ENCODE data around the gene SULT1A2. TPM values are rescaled to one million over a fixed set of nuclear protein-coding genes. Genes with fewer than 3 reads are reported as not detected.

The SULT1A2 gene
- total and polyA plus RNA-seq, 2 of the 4 experiments (the other 2 are of a cell fraction), result 0.09 TPM; not detected in 1

DNA sequence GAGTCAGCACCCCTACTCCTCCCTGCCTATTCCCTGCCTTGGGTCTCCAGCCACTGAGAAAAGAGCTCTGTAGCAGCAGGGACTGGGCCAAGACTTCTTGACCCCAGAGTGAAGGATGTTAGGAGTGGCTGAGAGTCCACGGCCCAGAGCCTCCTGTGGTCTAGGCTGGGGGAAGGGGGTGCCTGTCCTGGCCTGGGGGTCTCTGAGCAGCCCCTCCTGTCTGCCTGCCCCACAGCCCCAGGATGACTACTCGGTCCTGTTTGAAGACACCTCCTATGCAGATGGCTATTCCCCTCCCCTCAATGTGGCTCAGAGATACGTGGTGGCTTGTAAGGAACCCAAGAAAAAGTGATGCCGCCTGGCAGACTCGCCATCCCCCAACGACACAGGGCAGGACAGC lies 5.5 kb downstream of the SULT1A2 start:
- ATAC-seq (ENCODE audit: low read depth) (no peak), DNase-seq (no peak)
- H3K4ac ChIP-seq (ENCODE audit: low read depth, low read length), result no peak overlapping the region
- H2BK15ac ChIP-seq (ENCODE audit: low read depth, low read length), result no peak overlapping the region
- no peak overlapping the region for H2AFZ ChIP-seq (replicated peaks; ENCODE audit: low read length, poor library complexity)
- dilution Hi-C loops (cut with HindIII; ENCODE audit: low sequenced_read_pairs, unreplicated experiment) (no loop called here), intact Hi-C loops (cut with micrococcal nuclease) (no loop called here), in situ Hi-C loops (cut with MboI; ENCODE audit: low sequenced_read_pairs) (no loop called here)
- H3K56ac ChIP-seq (ENCODE audit: extremely low read depth, insufficient read depth, low read length), result no peak overlapping the region
- H3K9me3 ChIP-seq (ENCODE audit: control insufficient read depth, insufficient read depth, low read length), result no peaks in the 10 kb centered on the region
- H4K20me1 ChIP-seq (ENCODE audit: insufficient read depth, low read length), result no peaks in the 10 kb centered on the region
- no peak overlapping the region for H3K4me2 ChIP-seq (ENCODE audit: low read depth, low read length)
- H3K4me1 ChIP-seq (ENCODE audit: control insufficient read depth, insufficient read depth, low read length), result no peaks in the 10 kb centered on the region
- H3K4me3 ChIP-seq (ENCODE audit: insufficient read depth, low read depth, low read length), result no peak overlapping the region
- ChIA-PET POLR2A (ENCODE audit: unreplicated experiment) (no interaction called here), CTCF (no interaction called here)
- no peaks in the 10 kb centered on the region for H3K27me3 ChIP-seq (ENCODE audit: control insufficient read depth, insufficient read depth, low read length)
- H2BK5ac ChIP-seq (ENCODE audit: low read depth, low read length, poor library complexity, severe bottlenecking), result no peak overlapping the region
- no peak overlapping the region for H3K27ac ChIP-seq (ENCODE audit: insufficient read depth, low read length)
- H3K79me1 ChIP-seq (ENCODE audit: low read depth in 1 of 2, low read length in 2 of 2), result no peaks in the 10 kb centered on the region
- TF ChIP-seq, protein P1, sequence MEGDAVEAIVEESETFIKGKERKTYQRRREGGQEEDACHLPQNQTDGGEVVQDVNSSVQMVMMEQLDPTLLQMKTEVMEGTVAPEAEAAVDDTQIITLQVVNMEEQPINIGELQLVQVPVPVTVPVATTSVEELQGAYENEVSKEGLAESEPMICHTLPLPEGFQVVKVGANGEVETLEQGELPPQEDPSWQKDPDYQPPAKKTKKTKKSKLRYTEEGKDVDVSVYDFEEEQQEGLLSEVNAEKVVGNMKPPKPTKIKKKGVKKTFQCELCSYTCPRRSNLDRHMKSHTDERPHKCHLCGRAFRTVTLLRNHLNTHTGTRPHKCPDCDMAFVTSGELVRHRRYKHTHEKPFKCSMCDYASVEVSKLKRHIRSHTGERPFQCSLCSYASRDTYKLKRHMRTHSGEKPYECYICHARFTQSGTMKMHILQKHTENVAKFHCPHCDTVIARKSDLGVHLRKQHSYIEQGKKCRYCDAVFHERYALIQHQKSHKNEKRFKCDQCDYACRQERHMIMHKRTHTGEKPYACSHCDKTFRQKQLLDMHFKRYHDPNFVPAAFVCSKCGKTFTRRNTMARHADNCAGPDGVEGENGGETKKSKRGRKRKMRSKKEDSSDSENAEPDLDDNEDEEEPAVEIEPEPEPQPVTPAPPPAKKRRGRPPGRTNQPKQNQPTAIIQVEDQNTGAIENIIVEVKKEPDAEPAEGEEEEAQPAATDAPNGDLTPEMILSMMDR (conservative IDR thresholded peaks at IDR 0.05; ENCODE audit: low read depth, low read length), result no peak
- TF ChIP-seq SMC3 (IDR thresholded peaks at IDR 0.05; ENCODE audit: low read depth, low read length) (no peak), MXI1 (IDR thresholded peaks at IDR 0.05; ENCODE audit: borderline replicate concordance, low read depth, low read length) (no peak), RAD21 (IDR thresholded peaks at IDR 0.05; ENCODE audit: low read length) (no peak), CHD1 (IDR thresholded peaks at IDR 0.05; ENCODE audit: low read depth, low read length) (no peak), RCOR1 (IDR thresholded peaks at IDR 0.05; ENCODE audit: insufficient replicate concordance, low read length) (no peak), POLR2A (IDR thresholded peaks at IDR 0.05; ENCODE audit: low read depth, low read length) (no peak), RFX5 (IDR thresholded peaks at IDR 0.05; ENCODE audit: low read depth, low read length) (no peak), FOS (IDR thresholded peaks at IDR 0.05; ENCODE audit: low read depth, low read length) (no peak), BHLHE40 (IDR thresholded peaks at IDR 0.05; ENCODE audit: low read depth, low read length) (no peak), CEBPB (IDR thresholded peaks at IDR 0.05; ENCODE audit: low read depth, low read length) (no peak), NFE2L2 (IDR thresholded peaks at IDR 0.05; ENCODE audit: low read depth, low read length) (no peak), MAFK (IDR thresholded peaks at IDR 0.05; ENCODE audit: low read depth, low read length) (no peak), MAZ (IDR thresholded peaks at IDR 0.05; ENCODE audit: borderline replicate concordance, low read depth, low read length) (no peak)
- TF ChIP-seq, protein P2, sequence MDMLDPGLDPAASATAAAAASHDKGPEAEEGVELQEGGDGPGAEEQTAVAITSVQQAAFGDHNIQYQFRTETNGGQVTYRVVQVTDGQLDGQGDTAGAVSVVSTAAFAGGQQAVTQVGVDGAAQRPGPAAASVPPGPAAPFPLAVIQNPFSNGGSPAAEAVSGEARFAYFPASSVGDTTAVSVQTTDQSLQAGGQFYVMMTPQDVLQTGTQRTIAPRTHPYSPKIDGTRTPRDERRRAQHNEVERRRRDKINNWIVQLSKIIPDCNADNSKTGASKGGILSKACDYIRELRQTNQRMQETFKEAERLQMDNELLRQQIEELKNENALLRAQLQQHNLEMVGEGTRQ (IDR thresholded peaks at IDR 0.05; ENCODE audit: low read depth, low read length), result no peak
- TF ChIP-seq, protein P3, sequence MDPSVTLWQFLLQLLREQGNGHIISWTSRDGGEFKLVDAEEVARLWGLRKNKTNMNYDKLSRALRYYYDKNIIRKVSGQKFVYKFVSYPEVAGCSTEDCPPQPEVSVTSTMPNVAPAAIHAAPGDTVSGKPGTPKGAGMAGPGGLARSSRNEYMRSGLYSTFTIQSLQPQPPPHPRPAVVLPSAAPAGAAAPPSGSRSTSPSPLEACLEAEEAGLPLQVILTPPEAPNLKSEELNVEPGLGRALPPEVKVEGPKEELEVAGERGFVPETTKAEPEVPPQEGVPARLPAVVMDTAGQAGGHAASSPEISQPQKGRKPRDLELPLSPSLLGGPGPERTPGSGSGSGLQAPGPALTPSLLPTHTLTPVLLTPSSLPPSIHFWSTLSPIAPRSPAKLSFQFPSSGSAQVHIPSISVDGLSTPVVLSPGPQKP (IDR thresholded peaks at IDR 0.05; ENCODE audit: borderline replicate concordance, low read depth, low read length), result no peak
- no peak overlapping the region for H4K8ac ChIP-seq (ENCODE audit: low read depth in 2 of 2, low read length in 2 of 2)
- no TSS peak for BruUV-seq (replicated peaks)
- H3K36me3 ChIP-seq (ENCODE audit: control insufficient read depth, insufficient read depth, low read length), result peaks cover 19% of the 10 kb centered on the region
- H3K23ac ChIP-seq (ENCODE audit: low read depth, low read length), result no peak overlapping the region
- no peak overlapping the region for H3K18ac ChIP-seq (ENCODE audit: low read depth, low read length)
- H4K5ac ChIP-seq (ENCODE audit: low read depth, low read length), result no peak overlapping the region
- no peak overlapping the region for H2BK120ac ChIP-seq (ENCODE audit: low read depth, low read length)
- no peak overlapping the region for H3K9ac ChIP-seq (ENCODE audit: low read depth, low read length)
- H3K14ac ChIP-seq (replicated peaks; ENCODE audit: low read depth, low read length), result no peak overlapping the region
- H4K91ac ChIP-seq (ENCODE audit: insufficient read depth, low read depth, low read length), result no peak overlapping the region
- no peak overlapping the region for H2AK5ac ChIP-seq (ENCODE audit: low read depth, low read length)
- H2AK9ac ChIP-seq (replicated peaks; ENCODE audit: low read depth, low read length, poor library complexity), result no peak overlapping the region
- no peak overlapping the region for H2BK20ac ChIP-seq (ENCODE audit: low read depth, low read length)
- no CpG with 5 or more reads among the region's 6 CpGs for WGBS, 2 experiments (ENCODE audit: extremely low coverage in 2 of 2, insufficient read length in 1 of 2)
- H3K9me1 ChIP-seq (ENCODE audit: insufficient read depth, low read length), result no peaks in the 10 kb centered on the region

Data from IMR-90 (cell line).